GM10248 (cell line): ENCODE results near the gene LRRK1.

Experiments used
- CTCF ChIA-PET: fragments of 300-600 bp; sonication (Branson Sonifier 250); formaldehyde crosslinking; extraction: SDS; loops from one replicate; lab custom pipeline; 2021; ENCODE audit warnings: antibody characterized with exemption; lab: Yijun Ruan, JAX
- POLR2A ChIA-PET: fragments of 350-650 bp; sonication (Branson Sonifier 250); formaldehyde crosslinking; extraction: SDS; loops from one replicate; lab custom pipeline; 2020; ENCODE audit warnings: antibody characterized with exemption; lab: Yijun Ruan, JAX
- DNase-seq: peaks from one replicate; pipeline ENCODE4 v3.0.0; 2012; ENCODE audit errors: extremely low spot score
- TF ChIP-seq, protein P1 (sequence below): IDR thresholded peaks from 2 replicates; pipeline ENCODE4 v1.5.1; 2012; ENCODE audit warnings: mild to moderate bottlenecking, low read depth; ENCODE audit errors: extremely low read depth, missing control alignments, control extremely low read depth

Gene LRRK1

DNA sequence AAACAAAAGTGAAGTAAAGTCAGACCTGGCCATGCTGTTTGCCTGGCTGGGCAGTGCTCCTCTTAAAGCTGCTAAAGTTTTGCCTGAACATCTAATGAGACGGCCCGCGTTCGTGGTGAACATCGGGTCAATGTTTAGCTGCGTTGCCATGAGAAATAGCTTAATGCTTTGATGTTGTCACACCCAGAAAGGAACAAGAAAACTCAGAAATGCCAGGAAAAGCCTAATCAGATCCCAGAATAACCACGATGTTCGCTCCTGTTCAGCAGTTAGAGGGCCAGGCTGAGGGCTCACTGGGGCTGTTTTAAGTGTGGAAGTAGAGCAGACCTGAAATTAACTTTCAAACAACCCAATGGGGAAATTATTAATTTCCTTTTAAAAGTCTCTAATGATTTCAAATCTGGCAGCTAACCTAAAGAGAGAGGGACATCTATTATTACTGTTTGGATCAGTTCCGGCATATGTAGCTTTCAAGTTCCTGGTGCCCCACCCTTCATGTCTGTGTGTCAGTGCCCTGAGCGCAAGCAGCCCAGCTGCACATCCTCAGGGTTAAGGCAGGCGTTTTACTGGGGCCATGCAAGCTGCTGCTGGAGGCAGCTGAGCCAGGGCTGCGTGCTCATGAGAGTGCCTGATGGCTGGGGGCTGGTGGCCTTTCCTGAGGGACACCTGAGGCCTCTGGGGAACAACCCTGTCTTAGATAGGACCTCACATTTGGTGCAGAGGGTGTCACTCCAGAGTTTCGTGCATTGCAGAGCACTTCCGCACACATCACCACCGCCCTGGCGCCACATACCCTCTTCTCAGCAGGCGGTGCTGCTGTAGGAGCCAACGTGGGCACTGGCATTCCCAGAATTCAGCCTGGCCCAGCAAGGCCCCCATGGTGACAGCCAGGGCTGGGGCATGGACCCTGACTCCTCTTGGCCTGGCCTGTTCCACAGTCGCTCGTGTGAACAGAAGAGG, 76.6 kb downstream of the LRRK1 start:
- TF ChIP-seq, protein P1, sequence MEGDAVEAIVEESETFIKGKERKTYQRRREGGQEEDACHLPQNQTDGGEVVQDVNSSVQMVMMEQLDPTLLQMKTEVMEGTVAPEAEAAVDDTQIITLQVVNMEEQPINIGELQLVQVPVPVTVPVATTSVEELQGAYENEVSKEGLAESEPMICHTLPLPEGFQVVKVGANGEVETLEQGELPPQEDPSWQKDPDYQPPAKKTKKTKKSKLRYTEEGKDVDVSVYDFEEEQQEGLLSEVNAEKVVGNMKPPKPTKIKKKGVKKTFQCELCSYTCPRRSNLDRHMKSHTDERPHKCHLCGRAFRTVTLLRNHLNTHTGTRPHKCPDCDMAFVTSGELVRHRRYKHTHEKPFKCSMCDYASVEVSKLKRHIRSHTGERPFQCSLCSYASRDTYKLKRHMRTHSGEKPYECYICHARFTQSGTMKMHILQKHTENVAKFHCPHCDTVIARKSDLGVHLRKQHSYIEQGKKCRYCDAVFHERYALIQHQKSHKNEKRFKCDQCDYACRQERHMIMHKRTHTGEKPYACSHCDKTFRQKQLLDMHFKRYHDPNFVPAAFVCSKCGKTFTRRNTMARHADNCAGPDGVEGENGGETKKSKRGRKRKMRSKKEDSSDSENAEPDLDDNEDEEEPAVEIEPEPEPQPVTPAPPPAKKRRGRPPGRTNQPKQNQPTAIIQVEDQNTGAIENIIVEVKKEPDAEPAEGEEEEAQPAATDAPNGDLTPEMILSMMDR = no peak
- DNase-seq = no peak
- ChIA-PET POLR2A (no interaction called here), CTCF (interaction anchor here (1.1 to 16.4 kb wide), 4 partner anchors 13 to 78 kb away, joined by 3 to 550 read pairs (median 64); partner anchors contain the start of gene LRRK1)

DNA sequence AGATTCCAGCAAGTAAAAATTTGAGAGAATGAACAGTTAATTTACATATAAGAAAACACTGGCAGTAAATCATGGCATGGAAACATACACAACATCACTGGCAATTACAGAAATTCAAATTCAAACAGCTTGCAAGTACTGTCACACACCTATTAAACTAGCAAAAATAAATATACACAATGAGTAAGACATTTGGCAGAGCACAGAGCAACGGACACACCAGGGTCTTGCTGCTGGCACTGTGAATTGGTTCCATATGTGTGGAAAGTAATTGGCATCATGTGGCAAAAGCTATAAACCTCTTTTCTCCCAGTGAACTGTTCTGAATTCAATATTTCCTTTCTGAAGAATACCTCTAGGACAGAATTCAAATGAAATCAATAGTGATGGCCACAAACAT, 78.3 kb downstream of the LRRK1 start:
- ChIA-PET CTCF (interaction anchor here (1.1 to 16.4 kb wide), 4 partner anchors 11 to 80 kb away, joined by 3 to 550 read pairs (median 64); partner anchors contain the start of gene LRRK1), POLR2A (no interaction called here)
- TF ChIP-seq, protein P1 = no peak
- DNase-seq = no peak

DNA sequence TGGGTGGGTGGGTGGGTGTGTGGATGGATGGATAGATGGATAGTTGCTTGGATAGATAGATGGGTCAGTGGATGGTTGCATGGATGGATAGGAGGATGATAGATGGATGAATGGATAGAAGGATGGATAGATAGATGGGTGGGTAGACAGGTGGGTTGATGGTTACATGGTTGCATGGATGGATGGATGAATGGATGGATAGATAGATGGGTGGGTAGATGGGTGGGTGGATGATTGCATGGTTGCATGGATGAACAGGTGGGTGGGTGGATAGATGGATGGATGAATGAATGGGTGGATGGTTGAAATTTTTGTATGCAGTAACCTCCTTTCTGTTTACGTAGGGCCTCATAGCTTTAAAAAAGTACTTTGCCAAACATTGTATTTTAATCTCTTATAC, 79.5 kb downstream of the LRRK1 start:
- TF ChIP-seq, protein P1 = no peak
- no peak for DNase-seq
- ChIA-PET CTCF (interaction anchor here (0.7 to 16.4 kb wide), 7 partner anchors 10 to 81 kb away, joined by 3 to 550 read pairs (median 5); partner anchors contain the start of gene LRRK1), POLR2A (no interaction called here)

DNA sequence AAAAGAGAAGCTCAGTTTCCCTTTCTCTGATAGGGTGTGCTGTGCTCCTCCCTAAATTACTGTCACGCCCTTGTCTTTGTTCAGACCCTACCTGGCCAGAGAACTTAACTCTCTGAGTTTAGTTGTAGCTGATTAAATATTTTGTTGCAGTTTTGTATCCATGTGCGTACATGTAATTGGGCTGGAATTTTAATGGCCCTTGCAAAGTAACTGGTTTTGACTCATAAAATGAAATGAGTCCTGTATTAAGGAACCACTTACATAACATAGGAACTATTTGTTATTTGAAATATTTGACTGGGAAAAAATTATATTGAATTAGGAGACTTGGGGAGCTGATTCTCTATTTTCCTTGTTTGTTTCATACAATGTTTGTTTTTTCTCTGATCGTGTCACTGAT, 80.2 kb downstream of the LRRK1 start:
- ChIA-PET POLR2A (no interaction called here), CTCF (interaction anchor here (0.7 to 16.4 kb wide), 7 partner anchors 9 to 82 kb away, joined by 3 to 550 read pairs (median 5); partner anchors contain the start of gene LRRK1)
- TF ChIP-seq, protein P1 = no peak
- DNase-seq = no peak

DNA sequence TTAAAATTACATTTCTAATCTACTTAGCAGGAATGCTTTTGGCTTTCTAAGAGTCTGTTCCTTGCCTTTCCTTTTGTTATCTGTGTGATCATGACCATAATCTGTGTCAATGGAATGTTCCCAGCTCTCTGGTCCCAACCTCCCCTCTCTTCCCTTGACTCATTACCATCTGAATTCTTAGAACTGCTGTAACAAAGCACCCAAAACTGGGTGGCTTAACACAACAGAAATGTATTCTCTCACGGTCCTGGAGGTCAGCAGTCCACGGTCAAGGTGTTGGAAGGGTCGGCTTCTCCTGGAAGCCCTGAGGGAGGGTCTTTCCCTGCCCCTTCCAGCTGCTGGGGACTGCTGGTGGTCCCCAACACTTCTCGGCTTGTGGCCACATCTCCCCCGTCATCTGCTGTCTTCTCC, 81.1 kb downstream of the LRRK1 start:
- TF ChIP-seq, protein P1 = no peak
- ChIA-PET POLR2A (no interaction called here), CTCF (interaction anchor here (2.1 to 16.4 kb wide), 3 partner anchors 8 to 83 kb away, joined by 5 to 550 read pairs (median 125); partner anchors contain the start of gene LRRK1)
- DNase-seq = no peak

DNA sequence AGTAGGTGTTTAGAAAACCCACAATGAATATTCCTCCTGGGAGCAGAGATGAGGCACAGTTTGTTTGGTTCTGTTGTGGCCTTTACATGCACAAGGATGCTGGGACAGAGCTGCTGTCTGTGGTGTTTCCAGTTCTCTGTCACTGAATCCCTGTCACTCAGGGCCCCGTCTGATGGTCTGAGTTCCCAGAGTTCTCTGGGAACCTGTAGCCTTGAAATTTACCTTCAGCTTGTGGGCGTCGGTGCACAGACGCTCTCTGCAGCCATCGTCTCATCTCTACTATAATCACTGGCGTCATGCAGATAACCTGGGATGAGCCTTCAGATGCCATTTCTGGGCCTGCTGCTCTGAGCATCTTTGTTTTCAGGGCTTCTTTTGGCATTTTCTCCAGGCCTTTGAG, 81.9 kb downstream of the LRRK1 start:
- ChIA-PET POLR2A (no interaction called here), CTCF (interaction anchor here (0.8 to 16.4 kb wide), 3 partner anchors 15 to 83 kb away, joined by 3 to 550 read pairs (median 3); partner anchors contain the start of gene LRRK1)
- TF ChIP-seq, protein P1 = no peak

More for the DNA sequence above, 81.9 kb downstream of the LRRK1 start:
- DNase-seq = no peak
